HG02884 (cell line): Measurements from ENCODE around the gene BOD1.

ENCODE experiments used
- ATAC-seq: cut with Tn5 transposase; IDR thresholded peaks from one replicate; pipeline ENCODE4 v1.9.1; 2021; ENCODE audit warnings: mild to moderate bottlenecking, moderate library complexity; ENCODE audit not compliant: unreplicated experiment

The BOD1 gene

GRCh38 chr5:173581408-173582215 is 34.8 kb downstream of the BOD1 start:
- no peak for ATAC-seq

GRCh38 chr5:173578947-173579615 is 37.4 kb downstream of the BOD1 start:
- no peak for ATAC-seq

DNA sequence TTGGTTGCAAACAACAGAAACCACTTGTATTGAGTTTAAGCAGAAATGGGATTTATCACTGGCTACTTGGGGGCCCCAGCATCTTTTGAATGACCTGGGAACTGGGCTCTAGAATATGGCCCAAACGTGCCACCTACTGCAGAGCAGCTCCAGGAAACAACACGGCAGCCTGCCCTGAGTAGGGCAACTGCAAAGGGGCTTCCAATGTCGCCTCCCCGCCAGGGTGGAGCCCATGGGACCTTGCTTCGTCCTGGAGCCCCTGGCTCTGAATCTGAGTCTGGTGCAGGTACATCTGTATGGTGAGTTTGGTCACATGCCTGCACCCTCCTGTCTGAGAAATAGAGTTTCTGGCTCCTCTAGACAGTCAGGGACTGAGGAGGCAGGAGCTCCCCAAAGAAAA is 38.6 kb downstream of the BOD1 start:
- ATAC-seq, result no peak

- ATAC-seq, result no peak
Measured at GRCh38 chr5:173577166-173577565, 39.3 kb downstream of the BOD1 start.

DNA sequence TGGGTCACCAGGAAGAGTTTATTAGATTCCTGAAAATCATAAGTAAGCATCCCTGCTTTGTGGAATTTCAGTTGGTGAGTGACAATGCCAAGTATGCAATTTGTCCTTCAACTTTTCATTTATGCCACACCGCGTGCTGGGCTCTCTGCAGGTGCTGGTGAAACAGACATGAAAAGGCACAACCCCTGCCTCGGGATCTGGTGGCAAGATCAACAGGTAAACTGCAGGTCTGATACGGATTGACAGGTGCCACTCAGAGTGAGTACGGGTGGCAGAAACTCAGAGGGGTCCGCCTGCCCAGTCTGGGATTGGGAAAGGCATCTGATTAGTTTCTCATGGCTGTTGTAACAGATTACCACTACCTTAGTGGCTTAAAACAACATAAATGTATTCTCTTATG is 40.5 kb downstream of the BOD1 start:
- no peak for ATAC-seq

DNA sequence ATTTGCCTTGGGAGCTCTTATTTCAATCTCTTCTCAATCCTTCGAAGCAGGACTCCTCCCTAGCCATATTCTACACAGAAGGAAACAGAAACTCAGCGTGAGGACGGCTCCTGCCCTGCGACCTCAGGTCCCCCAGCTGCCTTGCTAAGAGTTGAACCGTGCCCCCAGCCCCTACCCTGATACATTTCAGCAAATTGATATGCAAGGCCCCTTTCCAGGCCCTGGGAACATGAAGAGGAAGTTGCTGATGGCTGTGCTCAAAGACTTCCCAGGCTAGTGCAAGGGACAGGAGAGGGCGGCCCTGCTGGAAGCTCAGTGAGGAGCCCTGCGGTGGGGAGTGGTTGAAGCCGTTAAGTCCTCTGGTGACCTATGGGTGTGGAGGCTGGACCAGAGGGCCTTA is 41.5 kb downstream of the BOD1 start:
- no peak for ATAC-seq

GRCh38 chr5:173573126-173573960 is 43.1 kb downstream of the BOD1 start:
- ATAC-seq, result no peak

- ATAC-seq, result no peak
Measured at GRCh38 chr5:173572431-173573125, 43.9 kb downstream of the BOD1 start.

DNA sequence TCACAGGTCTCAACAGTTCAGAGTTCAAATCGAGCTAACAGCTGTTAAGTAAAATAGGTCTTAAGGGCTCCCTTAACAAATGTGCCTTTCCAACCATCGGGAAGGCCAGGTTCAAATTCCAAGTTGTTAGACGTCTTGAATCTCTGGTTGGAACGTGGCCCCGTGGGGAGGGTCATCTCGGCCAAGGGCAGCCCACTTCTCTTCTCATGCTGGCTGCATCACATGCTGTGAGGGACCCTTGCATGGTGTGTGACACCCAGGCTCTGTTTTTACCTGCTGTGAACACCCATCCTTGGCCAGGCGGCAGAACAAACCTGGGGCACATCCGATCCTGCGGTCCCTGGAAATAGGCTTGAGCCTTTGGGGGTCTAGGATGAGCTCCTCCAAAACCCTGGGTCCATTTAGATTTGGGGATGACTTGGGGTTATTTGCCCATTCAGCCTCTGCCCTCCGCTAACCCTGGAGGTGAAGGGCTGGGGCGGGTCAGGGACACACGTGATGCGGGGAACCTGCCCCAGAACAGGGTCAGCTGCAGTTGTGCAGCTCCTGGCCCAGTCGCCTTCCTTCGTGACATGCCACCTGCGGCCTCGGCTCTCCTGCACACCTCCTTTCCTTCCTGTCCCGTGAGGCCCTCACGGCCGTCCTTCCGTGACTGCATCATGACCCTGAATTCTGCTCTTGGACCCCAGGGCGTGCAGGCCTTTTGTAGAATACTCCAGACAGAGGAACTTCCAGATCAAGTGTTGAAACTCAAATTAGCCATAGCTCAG is 45.9 kb downstream of the BOD1 start:
- ATAC-seq, result no peak

- no peak for ATAC-seq
Measured at GRCh38 chr5:173568703-173569102, 47.7 kb downstream of the BOD1 start.

GRCh38 chr5:173568128-173568527 is 48.3 kb downstream of the BOD1 start:
- ATAC-seq, result no peak

DNA sequence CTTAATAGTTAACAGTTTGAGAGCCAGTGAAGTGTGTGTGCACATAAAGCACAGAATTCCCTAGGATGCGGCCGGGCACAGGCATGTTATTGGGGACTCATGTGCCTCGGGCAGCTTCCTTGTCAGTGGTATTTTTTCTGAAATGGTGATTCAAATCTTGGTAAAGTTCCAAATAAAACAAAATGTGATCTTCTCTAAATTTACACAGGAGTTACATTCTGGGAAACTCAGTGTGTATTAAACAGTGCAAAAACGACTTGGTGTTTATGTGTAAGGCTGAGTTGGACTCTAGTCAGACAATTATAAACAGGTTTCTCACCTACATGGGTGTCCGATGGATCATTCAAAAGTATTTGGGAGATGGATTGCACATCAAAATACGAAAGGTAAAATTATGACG is 48.9 kb downstream of the BOD1 start:
- no peak for ATAC-seq

- no peak for ATAC-seq
Measured at GRCh38 chr5:173565491-173566072, 50.9 kb downstream of the BOD1 start.

- no peak for ATAC-seq
Measured at GRCh38 chr5:173564106-173564505, 52.3 kb downstream of the BOD1 start.

DNA sequence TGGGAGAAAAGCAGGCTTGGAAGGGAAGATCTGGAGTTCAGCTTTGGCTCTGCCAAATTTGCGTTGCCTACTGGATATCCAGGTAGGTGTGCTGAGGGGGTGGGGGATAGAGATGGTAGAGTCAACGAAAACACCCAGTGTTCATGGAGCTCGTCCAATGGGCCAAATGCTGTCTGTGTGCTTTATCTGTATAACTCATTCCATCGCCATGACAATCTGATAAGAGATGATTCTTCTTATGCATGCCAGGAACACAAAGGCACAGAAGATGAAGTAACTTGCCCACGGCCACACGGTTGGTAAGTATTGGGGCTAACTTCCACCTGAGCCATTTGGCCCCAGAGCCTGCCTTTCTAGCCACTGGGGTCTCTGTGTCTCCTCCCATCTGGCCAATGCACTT is 53.2 kb downstream of the BOD1 start:
- no peak for ATAC-seq

- no peak for ATAC-seq
Measured at GRCh38 chr5:173562451-173562850, 54.0 kb downstream of the BOD1 start.
